K562 (cell line): ENCODE results near the gene BOD1L1. TPM values are rescaled to one million over a fixed set of nuclear protein-coding genes. Genes with fewer than 3 reads are reported as not detected.

Experiments
- ATAC-seq: fragments of 200-7000 bp; cut with Tn5 transposase; 3 replicates; pipeline ENCODE4 v1.9.1; 2020; ENCODE audit warnings: moderate library complexity
- BruUV-seq: library from RNA; stranded (reverse); fragments of 400-500 nt; replicated peaks from 2 replicates; lab custom pipeline; 2021; lab: Mats Ljungman, UMichigan
- CTCF ChIA-PET: fragments of 300-600 bp; formaldehyde crosslinking; extraction: SDS; loops from one replicate; lab custom pipeline; 2021; ENCODE audit warnings: low intra/inter-chr PET ratio; lab: Yijun Ruan, JAX
- POLR2A ChIA-PET: fragments of 300-600, 350-650 bp; sonication (Branson Sonifier 250); formaldehyde crosslinking; extraction: SDS; loops from one replicate; lab custom pipeline; 2021; ENCODE audit warnings: antibody characterized with exemption, inconsistent platforms; lab: Yijun Ruan, JAX
- DNase-seq, 4 experiments: peaks; one replicate each; pipeline versions ENCODE4 v3.0.0 to v3.0.0-alpha.2; 2011 to 2018; ENCODE audit warnings: low spot score in 3 of 4, mixed read lengths in 3 of 4; ENCODE audit errors: extremely low read depth in 1 of 4
- FAIRE-seq: peaks from 2 replicates; lab custom pipeline; 2011; peaks lifted over from hg19 to GRCh38; lab: Jason Lieb, UNC
- H2AFZ ChIP-seq: 2 replicates; pipeline ENCODE4 v1.6.0; 2011; ENCODE audit warnings: low read depth, low read length, control low read depth, inconsistent platforms
- H3K27ac ChIP-seq: fragments of 200-600 bp; 3 replicates; pipeline ENCODE4 v1.8.0; 2011; ENCODE audit warnings: low read depth, mild to moderate bottlenecking, control low read depth, inconsistent platforms, low read length, moderate library complexity, mixed read lengths; ENCODE audit errors: extremely low read depth
- H3K27me3 ChIP-seq, 2 experiments: fragments of 300-600 bp in 1 of 2; 2 replicates in 1 of 2; 3 replicates in 1 of 2; pipeline versions ENCODE4 v1.6.0 to v1.8.0; 2011; ENCODE audit warnings: inconsistent platforms in 2 of 2, low read length in 2 of 2, mild to moderate bottlenecking in 1 of 2, mixed read lengths in 1 of 2, moderate library complexity in 1 of 2; ENCODE audit not compliant: control insufficient read depth in 2 of 2, insufficient read depth in 2 of 2
- H3K36me3 ChIP-seq: fragments of 300-600 bp; 3 replicates; pipeline ENCODE4 v1.8.0; 2011; ENCODE audit warnings: mild to moderate bottlenecking, low read length, inconsistent platforms; ENCODE audit not compliant: control insufficient read depth, insufficient read depth
- H3K4me1 ChIP-seq, 2 experiments: fragments of 200-600 bp in 1 of 2; replicated peaks in 1 of 2; 2 replicates in 1 of 2; 3 replicates in 1 of 2; pipeline versions ENCODE4 v1.5.1 to v1.8.0; 2011; ENCODE audit warnings: inconsistent platforms in 2 of 2, low read length in 2 of 2, mild to moderate bottlenecking in 1 of 2, mixed read lengths in 1 of 2, moderate library complexity in 1 of 2; ENCODE audit not compliant: control insufficient read depth in 2 of 2, insufficient read depth in 2 of 2
- H3K4me2 ChIP-seq: 2 replicates; pipeline ENCODE4 v1.6.1; 2011; ENCODE audit warnings: low read length, control low read depth, inconsistent platforms, mixed read lengths; ENCODE audit not compliant: insufficient read depth
- H3K4me3 ChIP-seq: fragments of 200-600 bp; sonication (generic), shearing (Covaris generic); 2 replicates; pipeline ENCODE4 v1.5.1; 2016; ENCODE audit warnings: control low read depth, inconsistent platforms
- H3K79me2 ChIP-seq: fragments of 200-600 bp; 3 replicates; pipeline ENCODE4 v1.8.0; 2011; ENCODE audit warnings: low read length, inconsistent platforms; ENCODE audit not compliant: control insufficient read depth, insufficient read depth
- H3K9ac ChIP-seq, 2 experiments: 2 replicates each; pipeline versions ENCODE4 v1.6.0 to v1.6.1; 2011; ENCODE audit warnings: low read depth in 2 of 2, low read length in 2 of 2, control low read depth in 1 of 2, inconsistent platforms in 1 of 2, mild to moderate bottlenecking in 1 of 2, mixed read lengths in 1 of 2; ENCODE audit not compliant: insufficient read depth in 1 of 2
- H3K9me1 ChIP-seq: one replicate; pipeline ENCODE4 v1.6.0; 2011; ENCODE audit warnings: inconsistent platforms, mild to moderate bottlenecking, low read length, moderate library complexity; ENCODE audit not compliant: control insufficient read depth, insufficient read depth
- H3K9me3 ChIP-seq: replicated peaks from 2 replicates; pipeline ENCODE4 v1.5.1; 2011; ENCODE audit warnings: low read depth, low read length, inconsistent platforms; ENCODE audit not compliant: control insufficient read depth, insufficient read depth
- H4K20me1 ChIP-seq: replicated peaks from 2 replicates; pipeline ENCODE4 v1.6.1; 2011; ENCODE audit warnings: low read length, inconsistent platforms, mixed read lengths; ENCODE audit not compliant: control insufficient read depth, insufficient read depth
- ADNP ChIP-seq: fragments of 200-800 bp; sonication (Bioruptor generic); IDR thresholded peaks from 2 replicates; pipeline ENCODE4 v1.6.1; 2016; ENCODE audit warnings: missing genetic modification characterization, missing compliant biosample characterization
- E4F1 ChIP-seq: fragments of 250-450 bp; sonication (Bioruptor Pico); IDR thresholded peaks from 2 replicates; pipeline ENCODE4 v1.5.0; 2021; ENCODE audit warnings: mild to moderate bottlenecking, borderline replicate concordance
- EZH2 ChIP-seq: IDR thresholded peaks from 2 replicates; pipeline ENCODE4 v1.6.1; 2012; ENCODE audit warnings: low read depth, mild to moderate bottlenecking, inconsistent platforms, low read length, borderline replicate concordance
- FOXK2 ChIP-seq, 2 experiments: fragments of 450-650 bp; IDR thresholded peaks in 1 of 2; conservative IDR thresholded peaks in 1 of 2; 2 replicates each; pipeline ENCODE4 v1.6.1; 2016; ENCODE audit warnings: low read depth in 2 of 2, mild to moderate bottlenecking in 1 of 2
- MBD2 ChIP-seq: sonication (generic); IDR thresholded peaks from 2 replicates; pipeline ENCODE4 v1.6.1; 2016; ENCODE audit warnings: low read depth, borderline replicate concordance
- NKRF ChIP-seq: fragments of 450-650 bp; IDR thresholded peaks from 2 replicates; pipeline ENCODE4 v1.6.1; 2016; ENCODE audit warnings: borderline replicate concordance
- RBBP5 ChIP-seq: fragments of 200-600 bp; sonication (generic); IDR thresholded peaks from 2 replicates; pipeline ENCODE4 v1.6.1; 2012; ENCODE audit warnings: borderline replicate concordance, mild to moderate bottlenecking, low read length, control low read depth, inconsistent platforms; ENCODE audit not compliant: insufficient read depth, poor library complexity, severe bottlenecking
- SMAD1 ChIP-seq: fragments of 150-350 bp; IDR thresholded peaks from 2 replicates; pipeline ENCODE4 v1.6.1; 2014; ENCODE audit warnings: low read length, low read depth; ENCODE audit not compliant: partially characterized antibody
- SNRNP70 ChIP-seq: fragments of 200-400 bp; formaldehyde crosslinking; optimal IDR thresholded peaks from 2 replicates; pipeline ENCODE3; 2017; ENCODE audit warnings: low read depth, low read length
- THRA ChIP-seq: fragments of 450-650 bp; IDR thresholded peaks from 2 replicates; pipeline ENCODE4 v1.6.1; 2017; ENCODE audit warnings: mild to moderate bottlenecking, moderate library complexity
- ZBTB43 ChIP-seq: sonication (generic); formaldehyde crosslinking; IDR thresholded peaks from 2 replicates; pipeline ENCODE4 v1.8.0; 2023; ENCODE audit warnings: mild to moderate bottlenecking, missing genetic modification reagents
- ZC3H11A ChIP-seq: IDR thresholded peaks from 2 replicates; pipeline ENCODE4 v1.6.1; 2012; ENCODE audit warnings: low read depth, low read length, improper control_type of control experiment
- ZNF133 ChIP-seq: fragments of 250-450 bp; sonication (Bioruptor Pico); IDR thresholded peaks from 2 replicates; pipeline ENCODE4 v1.4.0; 2020; ENCODE audit warnings: mild to moderate bottlenecking
- WGBS: fragments of 100-300 bp; shearing (Covaris generic); methylation state at CpG from one replicate; pipeline ENCODE4 v1.1.6; 2016; ENCODE audit warnings: low coverage, mixed read lengths; ENCODE audit not compliant: insufficient coverage; ENCODE audit errors: missing lambda C conversion rate; 5-methylcytosine and 5-hydroxymethylcytosine counted together
- in situ Hi-C: fragments of 300-500 bp; cut with MboI; formaldehyde crosslinking; loops from 4 replicates; pipeline ENCODE4 v1.15.0; 2018; ENCODE audit warnings: inconsistent platforms, mixed read lengths
- intact Hi-C: fragments of 100-400 bp; cut with micrococcal nuclease; formaldehyde crosslinking; loops from 2 replicates; pipeline ENCODE4 v1.14.2; 2022
- polyA plus RNA-seq, 8 experiments: library from polyadenylated mRNA; depleted of rRNA in 4 of 8; stranded (reverse) in 5 of 8; unstranded in 3 of 8; fragments of >200 nt; fragmentation: Nextera tagmentation in 2 of 8; fragmentation: Illumina TruSeq in 1 of 8; extraction: Ambion mirVana in 2 of 8; extraction: Trizol in 1 of 8; gene quantifications; 2 replicates each; pipeline versions ENCODE4 v1.2.1 to v1.2.3, GENCODE V29; 2011 to 2014; ENCODE audit warnings: inconsistent platforms in 1 of 8, missing spikeins in 1 of 8
- total RNA-seq, 7 experiments: library from RNA; depleted of rRNA in 6 of 7; stranded (reverse); fragments of >200 nt in 6 of 7; fragmentation: Illumina TruSeq in 2 of 7; extraction: Trizol in 2 of 7; gene quantifications; 2 replicates each; pipeline versions ENCODE4 v1.2.1 to v1.2.3, GENCODE V29; 2011 to 2021; ENCODE audit warnings: low replicate concordance in 1 of 7

Gene BOD1L1
- total and polyA plus RNA-seq, 9 of the 15 experiments (the other 6 are each of a cell fraction or from before 2014, with no cell fraction given): 4.8 to 23.2 (median 17.7) TPM

GRCh38 chr4:13647031-13647430 lies 19.5 kb upstream of the BOD1L1 start (continued):
- TF ChIP-seq E4F1 (no peak), NKRF (no peak), MBD2 (no peak), FOXK2 (conservative IDR thresholded peaks at IDR 0.05 in 1 of 2, IDR thresholded peaks at IDR 0.05 in 1 of 2; ENCODE audit: low read depth in 2 of 2) (no peak)

GRCh38 chr4:13645075-13645474 lies 17.6 kb upstream of the BOD1L1 start:
- H3K9me3 ChIP-seq: no peaks in the 10 kb centered on the region
- TF ChIP-seq ZC3H11A (no peak), ZBTB43 (CRISPR knock-in tag) (no peak), EZH2 (no peak), ZNF133 (CRISPR knock-in tag) (no peak), ADNP (no peak), RBBP5 (no peak), THRA (no peak), SMAD1 (no peak), SNRNP70 (no peak)
- no peaks in the 10 kb centered on the region; the same call in 1 of the 2 replicates for H4K20me1 ChIP-seq
- CTCF ChIA-PET: no interaction called here
- ATAC-seq (0 out of 3 replicates have a peak, but pooled peaks have one; percentile 38), FAIRE-seq (no peak), DNase-seq (peak in 1 of 4 experiments; percentile 12)
- no peaks in the 10 kb centered on the region for H3K79me2 ChIP-seq
- H2AFZ ChIP-seq: no peak overlapping the region
- WGBS: 17% methylated on average over 1 of the region's 1 CpG
- no peak overlapping the region for H3K9ac ChIP-seq
- no TSS peak for BruUV-seq
- H3K4me1 ChIP-seq: no peaks in the 10 kb centered on the region
- intact Hi-C loops: no loop called here
- no peak overlapping the region for H3K4me3 ChIP-seq
- no peak overlapping the region for H3K27ac ChIP-seq
- in situ Hi-C loops: no loop called here
- POLR2A ChIA-PET: interaction anchor here (0.9 kb wide), 1 partner anchor 9 kb away, joined by 3 read pairs; no protein-coding TSS in a partner anchor
- H3K4me2 ChIP-seq: no peak overlapping the region
- H3K9me1 ChIP-seq: no peaks in the 10 kb centered on the region
- H3K27me3 ChIP-seq: no peaks in the 10 kb centered on the region
- no peaks in the 10 kb centered on the region for H3K36me3 ChIP-seq
